ENCODE measurements around the gene DOC2B. TPM values are rescaled to one million over a fixed set of nuclear protein-coding genes. Genes with fewer than 3 reads are reported as not detected.

The DOC2B gene
- polyA plus RNA-seq, 1 donor from 2014 or later = 4.8 TPM

DNA sequence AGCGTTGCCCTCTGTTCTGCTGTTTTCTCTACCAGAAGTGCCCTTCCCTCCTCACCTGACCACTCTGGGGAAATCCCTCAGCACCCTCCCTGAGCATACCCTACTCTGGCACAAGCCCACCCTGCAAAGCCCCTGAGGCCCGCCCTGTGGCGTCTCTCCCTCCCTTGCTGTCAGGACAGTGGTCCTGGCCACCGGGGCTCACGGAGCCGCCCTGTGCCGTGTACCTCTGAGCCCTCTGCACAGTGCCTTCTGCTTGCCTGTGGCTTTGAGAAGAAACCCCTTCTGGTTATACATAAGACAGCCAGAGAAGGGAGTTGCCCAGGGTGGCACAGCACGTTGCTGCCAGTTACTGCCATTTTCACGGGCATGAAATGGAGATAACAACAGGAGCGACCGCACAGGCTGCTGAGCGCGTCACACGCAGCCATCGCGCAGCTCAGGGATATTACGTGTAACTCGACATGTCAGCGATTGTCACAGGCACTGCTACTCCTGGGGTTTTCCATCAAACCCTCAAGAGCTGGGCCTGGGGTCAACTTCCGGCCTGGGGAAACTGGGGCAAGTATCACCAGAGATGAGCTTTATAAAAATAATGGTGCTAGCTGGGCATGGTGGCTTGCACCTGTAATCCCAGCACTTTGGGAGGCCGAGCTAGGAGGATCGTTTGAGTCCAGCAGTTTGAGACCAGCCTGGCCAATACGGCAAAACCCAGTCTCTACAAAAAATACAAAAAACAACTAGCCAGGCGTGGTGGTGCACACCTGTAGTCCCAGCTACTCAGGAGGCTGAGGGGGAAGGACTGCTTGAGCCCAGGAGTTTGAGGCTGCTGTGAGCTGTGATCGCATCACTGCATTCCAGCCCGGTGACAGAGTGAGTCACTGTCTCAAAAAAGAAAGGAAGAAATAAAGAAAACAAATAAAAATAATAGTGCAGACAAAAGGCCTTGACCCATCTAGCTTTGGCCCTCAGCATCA, 29.3 kb downstream of the DOC2B start:
- no peak overlapping the region for H2AFZ ChIP-seq (ENCODE audit: low read depth, low read length)
- H3F3A ChIP-seq (ENCODE audit: insufficient read depth, low read length, poor library complexity, severe bottlenecking) = no peaks in the 10 kb centered on the region
- no peaks in the 10 kb centered on the region for H3K9me2 ChIP-seq (ENCODE audit: insufficient read depth, low read length)
- H4K20me1 ChIP-seq (ENCODE audit: insufficient read depth) = no peaks in the 10 kb centered on the region
- no peak overlapping the region for H3K4me3 ChIP-seq (ENCODE audit: low read length)
- no peaks in the 10 kb centered on the region for H3K27me3 ChIP-seq (ENCODE audit: insufficient read depth, low read depth, low read length)
- H3K36me3 ChIP-seq (ENCODE audit: insufficient read depth, low read length) = no peaks in the 10 kb centered on the region
- no peaks in the 10 kb centered on the region for H3K9me3 ChIP-seq (ENCODE audit: low read length)
- H3K79me2 ChIP-seq (replicated peaks; ENCODE audit: insufficient read depth, low read length) = no peaks in the 10 kb centered on the region
- H3K4me2 ChIP-seq (ENCODE audit: low read length) = no peak overlapping the region
- TF ChIP-seq RAD21 (conservative IDR thresholded peaks at IDR 0.05) (no peak), MXI1 (conservative IDR thresholded peaks at IDR 0.05; ENCODE audit: poor library complexity, severe bottlenecking) (no peak), POLR2AphosphoS5 (IDR thresholded peaks at IDR 0.05) (no peak), CTCF (IDR thresholded peaks at IDR 0.05; ENCODE audit: poor library complexity, severe bottlenecking) (no peak), EP300 (conservative IDR thresholded peaks at IDR 0.05; ENCODE audit: poor library complexity, severe bottlenecking) (no peak), EZH2 (IDR thresholded peaks at IDR 0.05; ENCODE audit: borderline replicate concordance, insufficient read depth, low read length, poor library complexity, severe bottlenecking) (no peak), REST (IDR thresholded peaks at IDR 0.05; ENCODE audit: borderline replicate concordance) (no peak), TAF1 (IDR thresholded peaks at IDR 0.05; ENCODE audit: low read depth) (no peak), SMC3 (conservative IDR thresholded peaks at IDR 0.05; ENCODE audit: poor library complexity) (no peak)
- no peak overlapping the region for H3K9ac ChIP-seq (ENCODE audit: low read length)
- no peak overlapping the region for H3K27ac ChIP-seq (ENCODE audit: low read length)

- no peaks in the 10 kb centered on the region for H3K79me2 ChIP-seq (replicated peaks; ENCODE audit: insufficient read depth, low read length)
- no peak overlapping the region for H3K27ac ChIP-seq (ENCODE audit: low read length)
- H2AFZ ChIP-seq (ENCODE audit: low read depth, low read length) = no peak overlapping the region
- H3K4me3 ChIP-seq (ENCODE audit: low read length) = no peak overlapping the region
- H4K20me1 ChIP-seq (ENCODE audit: insufficient read depth) = no peaks in the 10 kb centered on the region
- no peaks in the 10 kb centered on the region for H3K36me3 ChIP-seq (ENCODE audit: insufficient read depth, low read length)
- H3K9me3 ChIP-seq (ENCODE audit: low read length) = no peaks in the 10 kb centered on the region
- H3K27me3 ChIP-seq (ENCODE audit: insufficient read depth, low read depth, low read length) = no peaks in the 10 kb centered on the region
- TF ChIP-seq MXI1 (conservative IDR thresholded peaks at IDR 0.05; ENCODE audit: poor library complexity, severe bottlenecking) (no peak), TAF1 (IDR thresholded peaks at IDR 0.05; ENCODE audit: low read depth) (no peak), EZH2 (IDR thresholded peaks at IDR 0.05; ENCODE audit: borderline replicate concordance, insufficient read depth, low read length, poor library complexity, severe bottlenecking) (no peak), EP300 (conservative IDR thresholded peaks at IDR 0.05; ENCODE audit: poor library complexity, severe bottlenecking) (no peak), POLR2AphosphoS5 (IDR thresholded peaks at IDR 0.05) (no peak), RAD21 (conservative IDR thresholded peaks at IDR 0.05) (no peak), REST (IDR thresholded peaks at IDR 0.05; ENCODE audit: borderline replicate concordance) (no peak), SMC3 (conservative IDR thresholded peaks at IDR 0.05; ENCODE audit: poor library complexity) (no peak), CTCF (IDR thresholded peaks at IDR 0.05; ENCODE audit: poor library complexity, severe bottlenecking) (no peak)
- no peaks in the 10 kb centered on the region for H3K9me2 ChIP-seq (ENCODE audit: insufficient read depth, low read length)
- no peak overlapping the region for H3K9ac ChIP-seq (ENCODE audit: low read length)
- H3F3A ChIP-seq (ENCODE audit: insufficient read depth, low read length, poor library complexity, severe bottlenecking) = no peaks in the 10 kb centered on the region
- H3K4me2 ChIP-seq (ENCODE audit: low read length) = no peak overlapping the region
Observed at GRCh38 chr17:151004-151403, 30.4 kb downstream of the DOC2B start.

All from neural cell (in vitro differentiated cells).